Lower leg skin (tissue), 3 donors: ENCODE data around the gene ELMOD3.

Experiments
- POLR2A ChIP-seq, 2 donors: fragments of 450-650 bp; IDR thresholded peaks; one replicate each; pipeline ENCODE4 v1.6.1; 2016 to 2017; ENCODE audit warnings: antibody characterized with exemption in 2 of 2, mild to moderate bottlenecking in 1 of 2, moderate library complexity in 1 of 2
- TF ChIP-seq, protein P1 (sequence below), 3 donors: fragments of 450-650 bp; IDR thresholded peaks; one replicate each; pipeline ENCODE4 v1.5.1; 2016; ENCODE audit warnings: antibody characterized with exemption in 3 of 3, mild to moderate bottlenecking in 3 of 3, moderate library complexity in 2 of 3

DNA sequence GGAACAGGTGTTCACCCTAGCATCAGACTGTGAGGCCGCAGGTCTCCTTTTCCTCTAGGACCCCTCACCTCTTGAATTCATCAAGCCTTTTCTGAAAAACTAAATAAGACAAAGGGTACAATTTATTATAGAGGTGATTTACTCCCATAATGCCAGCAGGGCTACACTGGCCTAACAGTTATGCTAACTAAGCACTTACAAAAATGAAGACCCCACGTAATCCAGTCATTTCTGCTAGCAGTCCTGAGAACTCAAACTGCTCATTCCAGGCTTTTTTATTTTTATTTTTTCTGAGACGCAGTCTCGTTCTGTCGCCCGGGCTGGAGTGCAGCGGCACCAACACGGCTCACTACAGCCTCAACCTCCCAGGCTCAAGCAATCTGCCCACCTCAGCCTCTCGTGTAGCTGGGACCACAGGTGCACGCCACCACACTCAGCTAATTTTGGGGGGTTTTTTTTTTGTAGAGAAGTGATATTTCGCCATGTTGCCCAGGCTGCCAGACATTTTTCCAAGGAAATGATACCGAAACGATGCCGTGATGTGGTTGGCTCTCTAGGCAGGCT lies 41.4 kb downstream of the ELMOD3 start:
- TF ChIP-seq, protein P1, sequence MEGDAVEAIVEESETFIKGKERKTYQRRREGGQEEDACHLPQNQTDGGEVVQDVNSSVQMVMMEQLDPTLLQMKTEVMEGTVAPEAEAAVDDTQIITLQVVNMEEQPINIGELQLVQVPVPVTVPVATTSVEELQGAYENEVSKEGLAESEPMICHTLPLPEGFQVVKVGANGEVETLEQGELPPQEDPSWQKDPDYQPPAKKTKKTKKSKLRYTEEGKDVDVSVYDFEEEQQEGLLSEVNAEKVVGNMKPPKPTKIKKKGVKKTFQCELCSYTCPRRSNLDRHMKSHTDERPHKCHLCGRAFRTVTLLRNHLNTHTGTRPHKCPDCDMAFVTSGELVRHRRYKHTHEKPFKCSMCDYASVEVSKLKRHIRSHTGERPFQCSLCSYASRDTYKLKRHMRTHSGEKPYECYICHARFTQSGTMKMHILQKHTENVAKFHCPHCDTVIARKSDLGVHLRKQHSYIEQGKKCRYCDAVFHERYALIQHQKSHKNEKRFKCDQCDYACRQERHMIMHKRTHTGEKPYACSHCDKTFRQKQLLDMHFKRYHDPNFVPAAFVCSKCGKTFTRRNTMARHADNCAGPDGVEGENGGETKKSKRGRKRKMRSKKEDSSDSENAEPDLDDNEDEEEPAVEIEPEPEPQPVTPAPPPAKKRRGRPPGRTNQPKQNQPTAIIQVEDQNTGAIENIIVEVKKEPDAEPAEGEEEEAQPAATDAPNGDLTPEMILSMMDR (IDR thresholded peaks at IDR 0.05), result no peak
- TF ChIP-seq POLR2A (IDR thresholded peaks at IDR 0.05), result no peak
